Stimulated activated CD8-positive, alpha-beta memory T cell treated with anti-CD3 and anti-CD28 coated beads, Interleukin-12 subunit alpha, Interleukin-12 subunit beta, amount 100 ng/mL, for 1 hour (primary cell): ENCODE measurements around the gene KRTAP10-2.
"Not testable (repeated sequence)": the region's sequence is repeated elsewhere in the genome, so short reads cannot be mapped to it uniquely, and the experiment has no call there.

Experiments
- DNase-seq: peaks from one replicate; pipeline ENCODE4 v3.0.0-alpha.2; 2020; ENCODE audit warnings: low read depth

KRTAP10-2 gene

GRCh38 chr21:44551340-44551961 lies at the start of gene KRTAP10-2:
Gene KRTAP10-2 (minus strand): TSS chr21:44551505. CDS start chr21:44551458, 47 bp downstream.
- DNase-seq: no peak

- DNase-seq: not testable (repeated sequence)
These were observed 49.8 kb upstream of the KRTAP10-2 start for GRCh38 chr21:44601091-44601490.

GRCh38 chr21:44600118-44600978 lies 49.0 kb upstream of the KRTAP10-2 start, which contains the start of gene KRTAP10-7:
Gene KRTAP10-7 (plus strand): TSS chr21:44600597. CDS start chr21:44600622, 25 bp downstream.
- DNase-seq: not testable (repeated sequence)

GRCh38 chr21:44599264-44600029 lies 48.1 kb upstream of the KRTAP10-2 start:
- DNase-seq: no peak

- no peak for DNase-seq
These were observed 46.8 kb upstream of the KRTAP10-2 start for GRCh38 chr21:44598061-44598460.

GRCh38 chr21:44596068-44596725 lies 44.9 kb upstream of the KRTAP10-2 start:
- DNase-seq: no peak

- no peak for DNase-seq
These were observed 44.2 kb upstream of the KRTAP10-2 start for GRCh38 chr21:44595524-44595923.

- no peak for DNase-seq
These were observed 43.2 kb upstream of the KRTAP10-2 start for GRCh38 chr21:44594406-44594916.

- no peak for DNase-seq
These were observed 42.5 kb upstream of the KRTAP10-2 start for GRCh38 chr21:44593598-44594405.

GRCh38 chr21:44592446-44593311 lies 41.4 kb upstream of the KRTAP10-2 start, which contains the start of gene KRTAP10-6:
Gene KRTAP10-6 (minus strand): TSS chr21:44592505. CDS start chr21:44592484, 21 bp downstream.
- DNase-seq: no peak

- not testable (repeated sequence) for DNase-seq
These were observed 40.5 kb upstream of the KRTAP10-2 start for GRCh38 chr21:44591801-44592130.

- not testable (repeated sequence) for DNase-seq
These were observed 39.8 kb upstream of the KRTAP10-2 start for GRCh38 chr21:44590897-44591800.

- DNase-seq: no peak
These were observed 39.0 kb upstream of the KRTAP10-2 start for GRCh38 chr21:44590311-44590721.

- no peak for DNase-seq
These were observed 38.4 kb upstream of the KRTAP10-2 start for GRCh38 chr21:44589586-44590305.

GRCh38 chr21:44589094-44589493 lies 37.8 kb upstream of the KRTAP10-2 start:
- no peak for DNase-seq

GRCh38 chr21:44585892-44586291 lies 34.6 kb upstream of the KRTAP10-2 start:
- DNase-seq: no peak

- DNase-seq: no peak
These were observed 32.5 kb upstream of the KRTAP10-2 start for GRCh38 chr21:44583800-44584147.
